ENCODE data around the gene SIN3A.

GRCh38 chr15:75347222-75348033 lies 104.1 kb downstream of the SIN3A start:
- TF ChIP-seq CTCF (IDR thresholded peaks at IDR 0.05) (no peak), POLR2A (IDR thresholded peaks at IDR 0.05) (peak; percentile 12), POLR2AphosphoS5 (IDR thresholded peaks at IDR 0.05) (peak; percentile 39)

Measured in prostate gland (tissue), 2 donors.